Testis (tissue), 3 donors: ENCODE measurements around the gene NEXN. TPM values are rescaled to one million over a fixed set of nuclear protein-coding genes. Genes with fewer than 3 reads are reported as not detected.
"Not testable (repeated sequence)": the region's sequence is repeated elsewhere in the genome, so short reads cannot be mapped to it uniquely, and the experiment has no call there.

Experiments
- DNase-seq: peaks from one replicate; pipeline ENCODE4 v3.0.0-alpha.2; 2019
- H3K27ac ChIP-seq, 2 donors: fragments of 200-600 bp; sonication (generic); one replicate each; pipeline ENCODE4 v1.5.1; 2019
- H3K27me3 ChIP-seq: fragments of 200-600 bp; sonication (generic); one replicate; pipeline ENCODE4 v1.5.1; 2019
- H3K36me3 ChIP-seq: fragments of 200-600 bp; sonication (generic); one replicate; pipeline ENCODE4 v1.5.1; 2017; ENCODE audit warnings: low read depth; ENCODE audit errors: missing control alignments
- H3K4me1 ChIP-seq: fragments of 200-600 bp; sonication (generic); one replicate; pipeline ENCODE4 v1.5.1; 2019
- H3K4me3 ChIP-seq, 2 donors: fragments of 200-600 bp; sonication (generic); one replicate each; pipeline ENCODE4 v1.5.1; 2017 to 2019
- H3K9me3 ChIP-seq: fragments of 200-600 bp; sonication (generic); one replicate; pipeline ENCODE4 v1.5.1; 2017
- CTCF ChIP-seq, 3 experiments: fragments of 450-650 bp in 2 of 3; fragments of 200-600 bp in 1 of 3; sonication (generic) in 1 of 3; IDR thresholded peaks; one replicate each; pipeline ENCODE4 v1.5.1; 2016 to 2019; ENCODE audit warnings: antibody characterized with exemption in 3 of 3, mild to moderate bottlenecking in 2 of 3, moderate library complexity in 1 of 3
- POLR2A ChIP-seq: fragments of 450-650 bp; IDR thresholded peaks from one replicate; pipeline ENCODE4 v1.6.1; 2017; ENCODE audit warnings: antibody characterized with exemption, mild to moderate bottlenecking, moderate library complexity
- WGBS, 2 donors: methylation state at CpG; one replicate each; pipeline ENCODE4 v1.1.5; 2018; 5-methylcytosine and 5-hydroxymethylcytosine counted together
- intact Hi-C: fragments of 100-400 bp; cut with DNase I; formaldehyde crosslinking; loops from one replicate; pipeline ENCODE4 v1.15.1; 2023; ENCODE audit warnings: low total_unique reads
- polyA plus RNA-seq: library from polyadenylated mRNA; stranded (reverse); fragments of 350-450 nt; fragmentation: Illumina TruSeq; extraction: RNeasy Lipid Tissue Mini Kit (QIAGEN cat#74804); gene quantifications from one replicate; pipeline ENCODE4 v1.2.3, GENCODE V29; 2014; ENCODE audit warnings: low read depth, low replicate concordance; ENCODE audit not compliant: insufficient read depth
- total RNA-seq, 2 donors: library from RNA; depleted of rRNA; stranded (reverse); fragments of >200 nt; gene quantifications; one replicate each; pipeline ENCODE4 v1.2.3, GENCODE V29; 2016

The NEXN gene
- total and polyA plus RNA-seq, 3 donors from 2014 or later = 2.5 to 10.6 (median 4.6) TPM

DNA sequence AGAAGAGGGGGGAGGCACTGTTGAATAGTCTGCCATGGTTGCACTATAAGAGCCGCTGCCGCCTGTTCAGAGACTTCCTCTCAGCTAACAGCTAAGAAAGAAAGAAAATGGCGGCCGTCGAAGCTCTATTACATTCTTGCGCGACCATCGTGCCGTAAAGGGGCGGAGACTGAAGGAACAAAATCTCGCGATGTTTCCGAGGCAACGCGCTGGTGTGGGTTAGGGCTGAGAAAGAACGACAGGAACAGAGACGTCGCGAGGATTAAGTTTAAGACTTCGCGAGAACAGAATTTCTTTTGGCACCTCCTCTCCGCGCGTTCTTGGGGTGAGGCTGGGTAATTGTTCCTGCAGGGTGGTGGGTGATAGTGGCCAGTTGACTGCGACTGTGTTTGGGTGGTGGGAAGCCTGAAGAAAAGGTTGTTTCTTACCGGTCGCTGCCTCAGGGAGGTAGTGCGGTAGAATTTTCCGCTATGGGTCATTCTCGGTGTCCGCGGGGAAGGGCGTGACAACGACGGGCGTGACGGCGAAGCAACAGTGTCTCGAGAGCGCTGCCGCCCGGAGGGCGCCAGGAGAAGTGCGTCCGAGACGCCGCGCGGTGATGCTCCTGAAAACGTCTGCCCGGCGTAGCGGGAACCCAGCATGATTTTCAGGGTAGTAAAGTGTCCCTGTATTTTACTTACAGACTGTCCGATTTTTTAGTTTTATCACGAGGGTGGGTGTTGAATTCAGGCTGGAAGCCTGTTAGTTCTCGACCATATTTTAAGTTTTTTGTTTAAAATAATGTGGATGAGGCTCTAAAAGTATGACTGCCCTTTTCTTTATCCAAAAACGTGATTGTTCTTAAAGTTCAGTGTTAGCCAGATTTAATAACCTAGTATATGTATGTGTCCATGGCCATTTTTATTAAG lies 90.8 kb downstream of the NEXN start, which contains the start of gene FUBP1:
Gene FUBP1, minus strand, starts transcription at position 104 of the 908 bp plus-strand sequence. Its CDS starts 68 bp downstream, at position 36.
- no peaks in the 10 kb centered on the region for H3K27me3 ChIP-seq
- peak within 1 kb of the TSS; percentile 98 to 99 for H3K27ac ChIP-seq
- H3K9me3 ChIP-seq = no peaks in the 10 kb centered on the region
- DNase-seq = peak; percentile 98
- peak; percentile 43 for TF ChIP-seq POLR2A
- peak; percentile 57 to 81 (median 78) for TF ChIP-seq CTCF (IDR thresholded peaks at IDR 0.05)
- H3K4me1 ChIP-seq = peaks cover 23% of the 10 kb centered on the region
- WGBS, 2 donors = 0 to 1% methylated on average over 47 to 53 of the region's 57 CpGs
- no peaks in the 10 kb centered on the region for H3K36me3 ChIP-seq
- intact Hi-C loops = no loop called here
- H3K4me3 ChIP-seq = peak within 1 kb of the TSS; percentile 90 to 93

- intact Hi-C loops, DNase-seq, H3K4me1 ChIP-seq, H3K36me3 ChIP-seq, H3K9me3 ChIP-seq, H3K4me3 ChIP-seq, H3K27me3 ChIP-seq: not testable (repeated sequence)
- H3K27ac ChIP-seq = peak overlapping the region in 1 of 2 donors; percentile 17
- 84 to 91% methylated on average over 8 of the region's 8 CpGs for WGBS, 2 donors
Measured at GRCh38 chr1:77983352-77983996, 95.0 kb downstream of the NEXN start.

DNA sequence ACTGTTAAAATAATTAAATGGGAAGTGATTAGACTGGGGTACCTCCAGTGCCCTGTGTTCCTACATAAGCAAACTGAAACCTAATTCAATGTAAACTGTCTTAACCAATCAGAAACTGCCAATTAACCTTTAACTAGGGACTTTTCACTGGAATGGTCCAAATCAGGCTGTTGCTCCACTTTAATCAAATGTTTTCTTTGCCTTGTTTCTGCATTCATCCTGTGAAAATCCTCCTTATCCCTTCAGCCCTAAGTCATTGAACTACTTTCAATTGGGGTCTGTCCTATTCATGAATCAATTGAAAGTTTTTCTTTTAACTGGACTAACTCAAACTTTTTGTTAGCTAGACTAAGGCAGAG lies 95.6 kb downstream of the NEXN start:
- intact Hi-C loops = no loop called here
- Histone ChIP-seq H3K27me3 (no peaks in the 10 kb centered on the region), H3K36me3 (no peaks in the 10 kb centered on the region), H3K4me3 (no peak overlapping the region), H3K9me3 (no peaks in the 10 kb centered on the region), H3K27ac (peak overlapping the region in 1 of 2 donors; percentile 17), H3K4me1 (no peaks in the 10 kb centered on the region)
- no peak for DNase-seq
- TF ChIP-seq CTCF (IDR thresholded peaks at IDR 0.05) = no peak
- TF ChIP-seq POLR2A = no peak

- 59 to 63% methylated on average over 4 of the region's 4 CpGs for WGBS, 2 donors
- no peak for DNase-seq
- peak overlapping the region in 1 of 2 donors; percentile 17 for H3K27ac ChIP-seq
Measured at GRCh38 chr1:77984629-77985028, 96.2 kb downstream of the NEXN start.

More at GRCh38 chr1:77984629-77985028, 96.2 kb downstream of the NEXN start:
- Histone ChIP-seq H3K4me3 (no peak overlapping the region), H3K9me3 (no peaks in the 10 kb centered on the region), H3K4me1 (no peaks in the 10 kb centered on the region), H3K36me3 (no peaks in the 10 kb centered on the region), H3K27me3 (no peaks in the 10 kb centered on the region)
- intact Hi-C loops = no loop called here
- TF ChIP-seq CTCF (IDR thresholded peaks at IDR 0.05) (no peak), POLR2A (no peak)
